BE2C (cell line): ENCODE data around the gene ABHD15.

Experiments used
- DNase-seq: peaks from one replicate; pipeline ENCODE4 v3.0.0-alpha.2; 2020
- H3K27me3 ChIP-seq: fragments of 250-450 bp; sonication (Bioruptor Pico); 2 replicates; pipeline ENCODE4 v1.5.1; 2020; ENCODE audit warnings: mild to moderate bottlenecking
- H3K36me3 ChIP-seq: fragments of 250-450 bp; sonication (Bioruptor Pico); 2 replicates; pipeline ENCODE4 v1.5.1; 2020; ENCODE audit warnings: mild to moderate bottlenecking
- H3K4me1 ChIP-seq: fragments of 250-450 bp; sonication (Bioruptor Pico); 2 replicates; pipeline ENCODE4 v1.5.1; 2020
- H3K4me3 ChIP-seq: 2 replicates; pipeline ENCODE4 v1.5.1; 2011; ENCODE audit warnings: low read depth, low read length
- H3K9me3 ChIP-seq: fragments of 250-450 bp; sonication (Bioruptor Pico); 2 replicates; pipeline ENCODE4 v1.5.1; 2020
- CTCF ChIP-seq: IDR thresholded peaks from 2 replicates; pipeline ENCODE4 v1.5.1; 2012; ENCODE audit warnings: mild to moderate bottlenecking, low read depth, low read length

Gene ABHD15

DNA sequence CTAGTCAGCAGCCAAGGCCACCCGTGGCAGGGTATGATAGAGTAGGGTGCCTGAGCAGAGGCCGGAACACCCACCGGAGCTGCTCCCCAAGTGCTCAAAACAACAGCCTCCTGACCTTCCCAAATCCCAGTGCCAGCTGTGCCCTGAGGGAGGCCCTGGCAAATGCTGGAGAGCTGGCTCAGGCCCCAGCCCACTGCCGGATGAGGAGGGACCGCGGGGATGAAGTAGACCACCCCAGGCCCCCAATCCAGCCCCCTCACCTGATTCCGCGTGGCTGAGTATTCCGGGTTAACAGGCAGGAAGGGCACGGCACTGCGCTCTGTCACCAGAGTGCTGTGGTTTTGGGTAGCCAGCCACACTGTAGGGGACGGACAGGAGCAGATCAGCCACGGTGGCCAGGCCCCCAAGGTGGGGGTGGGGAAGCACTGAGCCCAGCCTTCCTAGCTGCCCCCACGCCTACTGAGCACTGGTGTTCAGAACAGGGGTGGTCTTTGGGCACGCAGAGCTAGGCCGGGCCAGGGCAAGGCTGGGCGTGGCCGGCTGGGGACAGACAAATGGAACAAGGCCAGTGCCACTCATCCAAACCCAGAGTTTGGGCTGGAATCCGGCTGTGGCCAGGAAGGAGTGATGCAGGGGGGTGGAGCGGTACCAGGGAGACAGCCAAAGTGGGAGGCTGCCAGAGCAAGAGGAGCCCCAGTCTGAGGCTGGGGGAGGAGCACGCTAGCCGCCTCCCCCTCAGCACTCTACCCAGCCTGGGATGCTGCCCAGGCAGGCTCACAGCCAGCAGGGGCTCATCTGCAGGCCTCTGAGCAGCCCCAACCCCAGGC, 10.8 kb upstream of the ABHD15 start:
- no peaks in the 10 kb centered on the region for H3K36me3 ChIP-seq
- no peaks in the 10 kb centered on the region for H3K27me3 ChIP-seq
- TF ChIP-seq CTCF: no peak
- no peak overlapping the region for H3K4me3 ChIP-seq
- no peaks in the 10 kb centered on the region for H3K4me1 ChIP-seq
- no peaks in the 10 kb centered on the region for H3K9me3 ChIP-seq
- no peak for DNase-seq

GRCh38 chr17:29577001-29577370, 10.1 kb upstream of the ABHD15 start:
- Histone ChIP-seq H3K4me1 (peaks cover 3% of the 10 kb centered on the region), H3K27me3 (no peaks in the 10 kb centered on the region), H3K4me3 (no peak overlapping the region), H3K36me3 (no peaks in the 10 kb centered on the region), H3K9me3 (no peaks in the 10 kb centered on the region)
- no peak for DNase-seq
- TF ChIP-seq CTCF: no peak

DNA sequence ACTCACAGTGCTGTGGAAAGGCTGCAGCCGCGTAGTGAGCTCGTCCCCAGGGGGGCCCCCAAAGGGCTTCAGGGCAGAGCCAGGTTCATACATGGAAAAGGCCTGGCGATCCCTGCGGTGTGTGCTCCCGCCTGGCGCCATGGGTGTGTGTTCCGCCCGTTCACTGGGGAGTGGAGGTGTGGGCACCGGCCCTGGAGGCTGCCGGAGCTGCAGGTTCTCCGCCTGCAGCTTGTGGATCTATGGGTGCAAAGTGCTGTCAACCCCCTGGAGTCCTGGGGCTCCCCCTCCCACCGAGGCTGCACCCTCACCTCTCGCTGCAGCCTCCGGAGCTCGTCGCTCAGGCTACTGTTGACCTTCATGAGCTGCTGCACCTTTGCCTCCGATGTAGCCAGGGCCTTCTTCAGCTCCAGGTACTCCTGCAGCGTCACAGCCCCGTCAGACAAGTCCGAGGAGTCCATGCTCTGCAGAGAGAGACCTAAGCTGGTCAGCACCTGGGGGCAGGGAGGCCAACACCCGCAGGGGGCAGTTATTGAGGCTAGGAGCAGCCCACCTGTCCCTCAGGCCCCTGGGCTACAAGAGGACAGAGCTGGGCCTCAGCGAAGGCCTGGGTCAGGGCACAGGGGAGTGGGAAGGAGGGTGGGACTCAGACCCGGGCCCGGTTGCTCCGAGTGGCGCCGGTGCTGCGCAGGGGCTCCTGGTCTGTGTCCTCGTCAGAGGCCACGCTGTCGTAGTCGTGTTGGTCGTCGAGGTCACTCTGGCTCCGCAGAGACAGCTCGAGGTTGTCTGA, 9.6 kb upstream of the ABHD15 start:
- DNase-seq: no peak
- Histone ChIP-seq H3K4me3 (no peak overlapping the region), H3K27me3 (no peaks in the 10 kb centered on the region), H3K9me3 (no peaks in the 10 kb centered on the region), H3K36me3 (no peaks in the 10 kb centered on the region), H3K4me1 (peaks cover 4% of the 10 kb centered on the region)
- TF ChIP-seq CTCF: no peak

- no peaks in the 10 kb centered on the region for H3K9me3 ChIP-seq
- no peaks in the 10 kb centered on the region for H3K27me3 ChIP-seq
- DNase-seq: no peak
- no peak for TF ChIP-seq CTCF
- H3K36me3 ChIP-seq: no peaks in the 10 kb centered on the region
- no peak overlapping the region for H3K4me3 ChIP-seq
- peaks cover 4% of the 10 kb centered on the region for H3K4me1 ChIP-seq
These were observed 8.8 kb upstream of the ABHD15 start for GRCh38 chr17:29575511-29576213.

GRCh38 chr17:29574732-29575510, 8.1 kb upstream of the ABHD15 start:
- Histone ChIP-seq H3K36me3 (no peaks in the 10 kb centered on the region), H3K9me3 (no peaks in the 10 kb centered on the region), H3K4me1 (peaks cover 4% of the 10 kb centered on the region), H3K27me3 (no peaks in the 10 kb centered on the region), H3K4me3 (no peak overlapping the region)
- TF ChIP-seq CTCF: no peak
- no peak for DNase-seq
